Stomach (tissue), 9 donors: ENCODE measurements around the gene GJB4. TPM values are rescaled to one million over a fixed set of nuclear protein-coding genes. Genes with fewer than 3 reads are reported as not detected.
"Not testable (repeated sequence)": the region's sequence is repeated elsewhere in the genome, so short reads cannot be mapped to it uniquely, and the experiment has no call there.

Source experiments
- DNase-seq, 2 donors: peaks; one replicate each; pipeline versions ENCODE4 v3.0.0 to v3.0.0-alpha.2; 2013 to 2019
- H3K27ac ChIP-seq, 5 donors: fragments of 200-600 bp in 4 of 5; sonication (generic) in 4 of 5; one replicate each; pipeline ENCODE4 v1.5.1; 2013 to 2019; ENCODE audit warnings: mild to moderate bottlenecking in 1 of 5, moderate library complexity in 1 of 5
- H3K27me3 ChIP-seq, 3 donors: fragments of 200-600 bp; sonication (generic); one replicate each; pipeline ENCODE4 v1.5.1; 2017 to 2019; ENCODE audit warnings: mixed run types in 1 of 3
- H3K36me3 ChIP-seq, 4 donors: fragments of 200-600 bp; sonication (generic); 1 replicate in 3 of 4; 2 replicates in 1 of 4; pipeline ENCODE4 v1.5.1; 2016 to 2019
- H3K4me1 ChIP-seq, 4 donors: fragments of 200-600 bp; sonication (generic); one replicate each; pipeline ENCODE4 v1.5.1; 2016 to 2019
- H3K4me3 ChIP-seq, 4 donors: fragments of 200-600 bp; sonication (generic) in 3 of 4; one replicate each; pipeline ENCODE4 v1.5.1; 2016 to 2019; ENCODE audit warnings: mild to moderate bottlenecking in 1 of 4
- H3K9me3 ChIP-seq, 4 donors: fragments of 200-600 bp; sonication (generic); one replicate each; pipeline ENCODE4 v1.5.1; 2016 to 2019
- EP300 ChIP-seq: sonication (generic); formaldehyde crosslinking; IDR thresholded peaks from one replicate; pipeline ENCODE4 v1.6.1; 2017; ENCODE audit warnings: antibody characterized with exemption
- POLR2A ChIP-seq, 4 donors: fragments of 450-650 bp; IDR thresholded peaks; one replicate each; pipeline ENCODE4 v1.6.1; 2016; ENCODE audit warnings: antibody characterized with exemption in 4 of 4, control low read depth in 2 of 4, mild to moderate bottlenecking in 1 of 4, moderate library complexity in 1 of 4
- POLR2AphosphoS5 ChIP-seq, 3 donors: sonication (generic); formaldehyde crosslinking; IDR thresholded peaks; one replicate each; pipeline ENCODE4 v1.6.1; 2016; ENCODE audit warnings: antibody characterized with exemption in 3 of 3
- WGBS, 5 donors: extraction: QIAGEN DNeasy Blood & Tissue Kit in 3 of 5; methylation state at CpG; one replicate each; pipeline versions ENCODE4 v1.1.5 to v1.1.7; 2013 to 2018; 5-methylcytosine and 5-hydroxymethylcytosine counted together
- intact Hi-C: fragments of 100-400 bp; cut with DNase I; formaldehyde crosslinking; loops from one replicate; pipeline ENCODE4 v1.15.1; 2023; ENCODE audit warnings: low total_unique reads
- polyA plus RNA-seq, 3 donors: library from polyadenylated mRNA; stranded (reverse); fragments of 200-250 nt; gene quantifications; one replicate each; pipeline ENCODE4 v1.2.3, GENCODE V29; 2013
- total RNA-seq, 5 donors: library from RNA; depleted of rRNA; stranded (reverse); fragments of >200 nt; gene quantifications; one replicate each; pipeline versions ENCODE4 v1.1.0 to v1.2.3, GENCODE V29; 2014 to 2016
- TF ChIP-seq, protein P1 (sequence below), 7 experiments: fragments of 450-650 bp in 4 of 7; fragments of 200-600 bp in 3 of 7; sonication (generic) in 3 of 7; IDR thresholded peaks; one replicate each; pipeline ENCODE4 v1.5.1; 2016 to 2019; ENCODE audit warnings: antibody characterized with exemption in 7 of 7, control low read depth in 2 of 7, mild to moderate bottlenecking in 1 of 7
- donor health status: healthy with polysubstance abuse.
- donor health status: Bipolar disorder and iron deficiency.
- donor health status: healthy.

The GJB4 gene
- total and polyA plus RNA-seq, 8 donors, result 0.06 to 1.2 (median 0.18) TPM; not detected in 5

DNA sequence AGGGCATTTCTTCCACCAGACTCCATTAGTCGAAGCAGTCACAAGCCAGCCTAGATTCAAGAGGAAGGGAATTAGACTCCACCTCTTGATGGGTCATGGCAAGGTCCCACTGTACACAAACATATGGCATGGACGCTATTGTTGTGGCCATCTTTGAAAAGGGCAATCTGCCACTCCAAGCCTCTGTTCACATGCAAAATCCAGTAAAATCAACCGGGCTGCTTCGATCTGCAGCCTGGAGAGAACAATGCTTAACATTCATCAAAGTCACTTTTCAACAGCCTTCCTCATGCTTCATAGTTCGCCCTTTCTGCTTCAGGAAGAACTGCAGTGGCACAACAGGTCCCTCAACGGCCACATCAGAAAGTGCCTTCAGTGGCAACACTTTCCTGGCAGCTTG is 32.7 kb upstream of the GJB4 start:
- TF ChIP-seq POLR2AphosphoS5 (IDR thresholded peaks at IDR 0.05) (no peak), POLR2A (IDR thresholded peaks at IDR 0.05) (no peak), EP300 (no peak)
- TF ChIP-seq, protein P1, sequence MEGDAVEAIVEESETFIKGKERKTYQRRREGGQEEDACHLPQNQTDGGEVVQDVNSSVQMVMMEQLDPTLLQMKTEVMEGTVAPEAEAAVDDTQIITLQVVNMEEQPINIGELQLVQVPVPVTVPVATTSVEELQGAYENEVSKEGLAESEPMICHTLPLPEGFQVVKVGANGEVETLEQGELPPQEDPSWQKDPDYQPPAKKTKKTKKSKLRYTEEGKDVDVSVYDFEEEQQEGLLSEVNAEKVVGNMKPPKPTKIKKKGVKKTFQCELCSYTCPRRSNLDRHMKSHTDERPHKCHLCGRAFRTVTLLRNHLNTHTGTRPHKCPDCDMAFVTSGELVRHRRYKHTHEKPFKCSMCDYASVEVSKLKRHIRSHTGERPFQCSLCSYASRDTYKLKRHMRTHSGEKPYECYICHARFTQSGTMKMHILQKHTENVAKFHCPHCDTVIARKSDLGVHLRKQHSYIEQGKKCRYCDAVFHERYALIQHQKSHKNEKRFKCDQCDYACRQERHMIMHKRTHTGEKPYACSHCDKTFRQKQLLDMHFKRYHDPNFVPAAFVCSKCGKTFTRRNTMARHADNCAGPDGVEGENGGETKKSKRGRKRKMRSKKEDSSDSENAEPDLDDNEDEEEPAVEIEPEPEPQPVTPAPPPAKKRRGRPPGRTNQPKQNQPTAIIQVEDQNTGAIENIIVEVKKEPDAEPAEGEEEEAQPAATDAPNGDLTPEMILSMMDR (IDR thresholded peaks at IDR 0.05), result no peak
- 31 to 62% (median 41%) methylated on average over 6 of the region's 6 CpGs for WGBS, 5 donors
- Histone ChIP-seq H3K27me3 (peaks cover 0 to 68% (median 6%) of the 10 kb centered on the region in 3 donors), H3K27ac (no peak overlapping the region), H3K9me3 (no peaks in the 10 kb centered on the region), H3K36me3 (no peaks in the 10 kb centered on the region), H3K4me1 (no peaks in the 10 kb centered on the region), H3K4me3 (no peak overlapping the region)
- no peak for DNase-seq
- intact Hi-C loops, result no loop called here

DNA sequence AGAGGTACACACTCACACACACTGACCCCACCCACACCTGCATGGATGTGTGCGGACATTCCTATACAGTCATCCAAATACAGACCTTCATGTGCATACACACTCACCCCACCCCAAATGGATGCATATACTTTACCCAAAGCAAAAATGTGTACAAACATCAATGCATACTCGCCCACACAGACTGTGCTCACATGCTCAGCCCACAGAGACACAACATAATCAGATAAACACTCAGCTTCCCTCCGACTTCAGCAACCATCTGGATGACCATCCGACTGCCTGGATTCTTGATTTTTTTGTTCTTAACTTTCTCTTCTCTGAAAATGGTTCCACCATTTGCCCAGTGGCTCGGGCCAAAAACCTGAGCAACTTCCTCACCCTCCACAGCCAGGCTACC is 29.1 kb upstream of the GJB4 start:
- TF ChIP-seq EP300 (no peak), POLR2A (IDR thresholded peaks at IDR 0.05) (no peak), POLR2AphosphoS5 (IDR thresholded peaks at IDR 0.05) (no peak)
- TF ChIP-seq, protein P1 (IDR thresholded peaks at IDR 0.05), result no peak
- H3K9me3 ChIP-seq, result no peaks in the 10 kb centered on the region
- no peak overlapping the region for H3K4me3 ChIP-seq
- intact Hi-C loops, result no loop called here
- H3K36me3 ChIP-seq, result no peaks in the 10 kb centered on the region
- no peaks in the 10 kb centered on the region for H3K4me1 ChIP-seq
- H3K27ac ChIP-seq, result no peak overlapping the region
- no peak for DNase-seq
- H3K27me3 ChIP-seq, result peaks cover 0 to 62% (median 6%) of the 10 kb centered on the region in 3 donors
- 72 to 81% (median 78%) methylated on average over 5 of the region's 5 CpGs for WGBS, 5 donors

DNA sequence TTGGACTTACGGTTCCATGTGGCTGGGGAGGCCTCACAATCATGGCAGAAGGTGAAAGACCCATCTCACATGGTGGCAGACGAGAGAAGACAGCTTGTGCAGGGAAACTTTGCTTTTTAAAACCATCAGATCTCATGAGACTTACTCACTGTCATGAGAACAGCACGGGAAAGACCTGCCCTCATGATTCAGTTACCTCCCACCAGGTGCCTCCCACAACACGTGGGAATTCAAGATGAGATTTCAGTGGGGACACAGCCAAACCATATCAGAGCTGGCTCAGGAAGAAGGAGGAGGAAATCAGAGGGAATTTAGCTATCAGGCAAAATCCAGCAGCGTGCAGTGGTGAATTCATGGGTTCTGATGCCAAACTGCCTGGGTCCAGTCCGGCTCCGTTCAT is 26.7 kb upstream of the GJB4 start:
- H3K4me1 ChIP-seq, DNase-seq, H3K27ac ChIP-seq, H3K36me3 ChIP-seq, H3K9me3 ChIP-seq, intact Hi-C loops, H3K4me3 ChIP-seq: not testable (repeated sequence)
- peaks cover 0 to 66% (median 4%) of the 10 kb centered on the region in 3 donors for H3K27me3 ChIP-seq
- 59 to 77% (median 66%) methylated on average over 7 of the region's 7 CpGs for WGBS, 5 donors

DNA sequence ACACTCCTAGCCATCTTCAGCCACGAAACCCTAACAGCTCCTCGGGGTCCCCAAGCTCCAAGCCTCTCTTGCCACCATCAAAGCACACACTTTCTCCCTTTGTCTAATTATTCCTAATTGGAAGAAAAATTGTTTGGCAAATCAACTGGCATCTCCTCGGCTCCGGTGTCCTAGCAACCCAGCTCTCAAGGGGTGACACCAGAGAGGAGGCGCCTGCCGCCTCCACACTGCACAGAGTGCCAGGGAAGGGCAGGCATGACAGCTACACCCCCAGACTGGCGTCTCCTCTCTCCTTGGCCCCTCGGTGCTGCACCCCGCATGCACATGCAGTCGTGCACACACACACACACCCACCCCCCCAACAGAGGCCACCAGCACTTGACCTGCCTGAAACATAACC is 22.8 kb upstream of the GJB4 start:
- H3K27ac ChIP-seq, result no peak overlapping the region
- DNase-seq, result no peak
- WGBS, 5 donors, result 76 to 85% (median 79%) methylated on average over 10 of the region's 10 CpGs
- peaks cover 0 to 60% (median 4%) of the 10 kb centered on the region in 3 donors for H3K27me3 ChIP-seq
- H3K9me3 ChIP-seq, result no peaks in the 10 kb centered on the region
- H3K36me3 ChIP-seq, result no peaks in the 10 kb centered on the region
- no peak overlapping the region for H3K4me3 ChIP-seq
- no peaks in the 10 kb centered on the region for H3K4me1 ChIP-seq
- TF ChIP-seq POLR2AphosphoS5 (IDR thresholded peaks at IDR 0.05) (no peak), POLR2A (IDR thresholded peaks at IDR 0.05) (no peak), EP300 (no peak)
- TF ChIP-seq, protein P1 (IDR thresholded peaks at IDR 0.05), result no peak
- intact Hi-C loops, result no loop called here

DNA sequence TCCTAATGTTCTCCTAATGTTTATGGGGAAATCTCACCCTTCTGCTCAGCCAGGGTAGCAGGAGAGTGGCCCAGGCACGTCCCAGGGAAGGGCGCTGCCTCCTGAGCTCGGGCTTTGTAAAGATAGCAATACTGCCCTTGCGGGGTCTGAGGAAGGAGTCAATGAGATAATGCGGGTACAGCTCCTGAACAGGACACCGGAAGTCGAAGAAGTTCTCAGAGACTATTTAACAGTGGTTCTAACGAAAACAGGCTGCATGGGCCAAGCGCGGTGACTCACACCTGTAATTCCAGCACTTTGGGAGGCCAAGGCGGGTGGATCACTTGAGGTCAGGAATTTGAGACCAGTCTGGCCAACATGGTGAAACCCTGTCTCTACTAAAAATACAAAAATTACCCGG is 22.3 kb upstream of the GJB4 start:
- 81 to 88% (median 86%) methylated on average over 12 of the region's 12 CpGs for WGBS, 5 donors
- H3K9me3 ChIP-seq, H3K36me3 ChIP-seq, DNase-seq, H3K4me1 ChIP-seq, intact Hi-C loops, H3K27ac ChIP-seq, H3K4me3 ChIP-seq: not testable (repeated sequence)
- H3K27me3 ChIP-seq, result peaks cover 0 to 59% (median 4%) of the 10 kb centered on the region in 3 donors
